ENCODE data around the gene PTPN12.

DNA sequence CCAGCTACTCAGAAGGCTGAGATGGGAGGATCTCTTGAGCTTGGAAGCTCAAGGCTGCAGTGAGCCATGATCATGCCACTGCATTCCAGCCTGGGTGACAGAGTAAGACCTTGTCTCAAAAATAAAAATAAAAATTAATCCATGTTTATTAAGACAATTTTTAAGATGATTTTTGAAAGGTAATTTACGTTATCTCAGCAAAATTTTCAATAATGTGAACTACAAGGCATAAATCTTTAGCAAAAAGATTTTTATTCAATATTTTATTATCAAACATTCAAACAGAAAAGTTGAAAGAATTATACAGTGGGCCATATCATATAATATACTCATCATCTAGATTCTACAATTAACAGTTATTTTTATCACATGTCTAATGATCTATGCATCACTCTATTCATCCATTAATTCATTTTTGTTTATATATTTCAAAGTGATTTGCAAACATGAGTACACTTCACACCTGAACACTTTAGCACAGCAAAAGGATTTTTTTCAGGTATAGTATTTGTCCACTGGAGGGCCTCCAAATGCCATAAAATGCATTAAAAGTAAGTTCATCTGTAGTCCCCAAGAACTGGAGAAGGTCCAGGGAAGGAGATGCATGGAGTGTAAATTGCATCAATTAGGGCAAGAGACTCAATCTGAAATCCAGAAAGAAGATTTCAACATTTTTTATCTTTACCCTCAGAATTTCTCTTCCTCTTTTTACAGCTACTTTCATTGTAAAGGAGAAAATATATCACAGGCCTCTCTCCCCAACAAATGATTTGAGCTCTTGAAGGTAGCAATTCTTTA lies 120.5 kb downstream of the PTPN12 start:
- TF ChIP-seq GATA2 (IDR thresholded peaks at IDR 0.05; ENCODE audit: low read depth, low read length) = no peak
- no peak for TF ChIP-seq GATA3 (IDR thresholded peaks at IDR 0.05; ENCODE audit: low read depth, low read length)

All from SH-SY5Y (cell line).